ENCODE data around the gene CLEC19A. TPM values are rescaled to one million over a fixed set of nuclear protein-coding genes. Genes with fewer than 3 reads are reported as not detected.

The CLEC19A gene
- total RNA-seq, 2 donors from 2014 or later: not detected

DNA sequence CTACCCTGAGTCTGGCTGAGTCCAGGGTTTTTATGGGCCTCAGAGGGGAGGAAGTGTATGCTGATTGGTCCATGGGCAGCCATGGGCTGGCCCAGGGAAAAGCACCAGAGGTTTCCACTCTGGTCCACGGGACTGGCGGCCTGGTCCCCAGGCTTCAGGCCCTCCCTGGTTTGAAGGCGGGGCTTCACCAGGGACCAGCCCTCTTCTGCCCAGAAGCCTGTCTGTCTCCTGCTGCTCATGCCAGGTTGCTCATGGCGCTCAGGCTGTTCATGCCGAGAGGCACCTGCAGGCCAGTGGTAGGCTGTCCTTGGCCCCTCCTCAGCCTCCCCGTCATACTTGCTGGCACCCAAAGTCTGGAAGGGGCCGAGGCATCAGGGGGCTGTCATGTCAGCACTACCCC, 45.0 kb upstream of the CLEC19A start:
- H3K27me3 ChIP-seq (replicated peaks; ENCODE audit: insufficient read depth): no peaks in the 10 kb centered on the region
- H3K4me3 ChIP-seq: no peak overlapping the region
- no peak for ATAC-seq (ENCODE audit: insufficient number of reproducible peaks, low FRiP score, low read depth)
- H3K4me1 ChIP-seq (ENCODE audit: control insufficient read depth in 1 of 2, low read depth in 2 of 2): no peaks in the 10 kb centered on the region
- DNase-seq (ENCODE audit: low spot score): no peak
- H3K36me3 ChIP-seq: no peaks in the 10 kb centered on the region
- peaks cover 4% of the 10 kb centered on the region for H3K9me3 ChIP-seq
- TF ChIP-seq, protein P1, sequence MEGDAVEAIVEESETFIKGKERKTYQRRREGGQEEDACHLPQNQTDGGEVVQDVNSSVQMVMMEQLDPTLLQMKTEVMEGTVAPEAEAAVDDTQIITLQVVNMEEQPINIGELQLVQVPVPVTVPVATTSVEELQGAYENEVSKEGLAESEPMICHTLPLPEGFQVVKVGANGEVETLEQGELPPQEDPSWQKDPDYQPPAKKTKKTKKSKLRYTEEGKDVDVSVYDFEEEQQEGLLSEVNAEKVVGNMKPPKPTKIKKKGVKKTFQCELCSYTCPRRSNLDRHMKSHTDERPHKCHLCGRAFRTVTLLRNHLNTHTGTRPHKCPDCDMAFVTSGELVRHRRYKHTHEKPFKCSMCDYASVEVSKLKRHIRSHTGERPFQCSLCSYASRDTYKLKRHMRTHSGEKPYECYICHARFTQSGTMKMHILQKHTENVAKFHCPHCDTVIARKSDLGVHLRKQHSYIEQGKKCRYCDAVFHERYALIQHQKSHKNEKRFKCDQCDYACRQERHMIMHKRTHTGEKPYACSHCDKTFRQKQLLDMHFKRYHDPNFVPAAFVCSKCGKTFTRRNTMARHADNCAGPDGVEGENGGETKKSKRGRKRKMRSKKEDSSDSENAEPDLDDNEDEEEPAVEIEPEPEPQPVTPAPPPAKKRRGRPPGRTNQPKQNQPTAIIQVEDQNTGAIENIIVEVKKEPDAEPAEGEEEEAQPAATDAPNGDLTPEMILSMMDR (IDR thresholded peaks at IDR 0.05): no peak
- H3K27ac ChIP-seq: no peak overlapping the region

DNA sequence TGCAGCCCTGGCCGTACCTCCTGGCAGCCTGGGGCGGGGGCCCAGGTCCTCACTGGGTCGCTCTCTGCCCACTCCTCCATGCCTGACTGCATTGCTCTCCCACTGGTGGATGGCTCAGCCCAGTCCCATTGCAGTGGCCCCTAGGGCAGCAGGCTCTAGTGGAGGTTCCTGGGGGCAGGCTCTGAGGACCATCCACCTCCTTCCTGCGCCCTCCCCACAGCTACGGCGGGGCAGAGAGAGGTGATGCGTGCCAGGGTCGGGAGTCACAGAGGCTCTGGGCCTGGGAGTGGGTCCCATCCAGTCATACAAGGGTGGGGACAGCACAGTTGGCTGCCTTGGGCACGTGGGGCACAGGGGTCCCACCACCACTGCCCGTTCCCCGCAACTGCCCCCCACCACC, 44.0 kb upstream of the CLEC19A start:
- Histone ChIP-seq H3K36me3 (no peaks in the 10 kb centered on the region), H3K4me3 (no peak overlapping the region), H3K27me3 (replicated peaks; ENCODE audit: insufficient read depth) (no peaks in the 10 kb centered on the region), H3K4me1 (ENCODE audit: control insufficient read depth in 1 of 2, low read depth in 2 of 2) (no peaks in the 10 kb centered on the region), H3K9me3 (no peaks in the 10 kb centered on the region), H3K27ac (no peak overlapping the region)
- no peak for DNase-seq (ENCODE audit: low spot score)
- TF ChIP-seq, protein P1 (IDR thresholded peaks at IDR 0.05): no peak
- no peak for ATAC-seq (ENCODE audit: insufficient number of reproducible peaks, low FRiP score, low read depth)

DNA sequence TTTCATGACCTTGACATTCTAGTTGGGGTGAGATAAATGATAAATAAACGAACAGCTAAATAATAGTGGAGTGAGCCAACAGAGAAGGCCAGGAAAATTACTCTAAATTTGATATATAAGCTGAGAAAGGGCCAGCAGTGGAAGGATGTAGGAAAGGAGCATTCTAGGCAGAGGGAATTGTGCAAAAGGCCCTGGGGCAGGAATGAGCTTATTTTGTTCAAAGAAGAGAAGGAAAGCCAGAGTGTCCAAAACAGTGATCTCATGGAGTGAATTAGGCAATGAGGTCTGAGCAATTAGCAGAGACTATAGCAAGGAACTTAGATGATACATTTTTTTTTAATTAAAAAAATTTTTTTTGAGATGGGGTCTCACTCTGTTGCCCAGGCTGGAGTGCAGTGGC, 43.3 kb upstream of the CLEC19A start:
- TF ChIP-seq, protein P1 (IDR thresholded peaks at IDR 0.05): no peak
- Histone ChIP-seq H3K27ac (no peak overlapping the region), H3K36me3 (no peaks in the 10 kb centered on the region), H3K4me3 (no peak overlapping the region), H3K9me3 (no peaks in the 10 kb centered on the region), H3K4me1 (ENCODE audit: control insufficient read depth in 1 of 2, low read depth in 2 of 2) (no peaks in the 10 kb centered on the region), H3K27me3 (replicated peaks; ENCODE audit: insufficient read depth) (no peaks in the 10 kb centered on the region)
- ATAC-seq (ENCODE audit: insufficient number of reproducible peaks, low FRiP score, low read depth) (no peak), DNase-seq (ENCODE audit: low spot score) (no peak)

DNA sequence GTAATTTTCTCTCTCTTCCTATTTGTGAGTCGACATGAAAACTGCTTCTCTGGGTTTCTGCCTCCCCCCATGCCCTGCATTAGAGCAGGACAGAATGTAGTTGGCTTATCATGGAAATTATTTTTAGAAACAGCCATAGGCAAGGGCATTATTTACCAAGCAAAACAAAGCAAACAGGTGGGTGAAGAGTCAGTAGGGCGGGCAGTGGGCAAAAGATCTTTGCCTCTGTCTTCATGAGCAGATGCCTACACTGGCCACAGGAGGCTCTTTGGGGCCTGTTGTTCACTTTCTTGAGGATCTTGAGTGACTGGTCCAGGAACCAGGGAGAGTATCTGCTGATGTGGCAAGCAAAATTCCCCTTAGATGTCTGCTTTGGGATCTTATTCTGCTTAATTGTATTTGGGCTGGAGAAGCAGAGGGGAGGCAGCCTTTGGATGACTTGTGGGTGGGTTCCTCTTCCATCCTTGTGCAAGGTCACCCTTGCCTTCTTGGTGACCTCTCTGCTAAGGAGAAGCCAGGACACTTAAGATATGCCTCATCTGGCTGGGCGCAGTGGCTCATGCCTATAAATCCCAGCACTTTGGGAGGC, 42.5 kb upstream of the CLEC19A start:
- H3K27ac ChIP-seq: no peak overlapping the region
- TF ChIP-seq, protein P1 (IDR thresholded peaks at IDR 0.05): no peak

DNA sequence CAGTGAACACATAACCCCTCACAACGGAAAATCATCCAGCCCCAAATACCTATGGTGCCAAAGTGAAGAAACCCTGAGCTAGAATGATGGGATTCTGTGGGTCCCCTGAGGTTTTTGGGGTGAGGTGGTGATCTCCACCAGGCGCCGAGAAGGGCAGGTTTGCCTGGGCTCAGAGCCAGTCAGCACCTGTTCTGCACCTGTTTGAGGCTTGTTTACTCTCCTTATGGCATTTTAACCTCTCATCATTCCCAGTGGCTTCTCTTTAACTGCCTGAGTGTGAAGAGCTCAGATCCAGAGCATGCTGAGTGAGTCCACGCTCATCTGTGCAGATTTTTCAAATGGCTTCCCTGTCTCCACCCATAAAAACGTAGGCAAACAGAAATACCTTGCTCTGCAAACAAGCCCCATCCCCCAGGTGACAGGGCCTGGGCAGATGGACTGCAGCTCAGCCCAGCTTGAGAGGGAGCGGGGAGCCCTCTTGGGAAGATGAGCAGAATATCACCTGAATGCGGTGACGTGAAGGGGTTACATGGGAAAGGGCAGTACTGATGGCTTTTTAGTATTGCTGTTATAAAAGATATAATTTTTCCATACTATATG, 40.1 kb upstream of the CLEC19A start:
- no peaks in the 10 kb centered on the region for H3K27me3 ChIP-seq (replicated peaks; ENCODE audit: insufficient read depth)
- no peak overlapping the region for H3K27ac ChIP-seq
- ATAC-seq (ENCODE audit: insufficient number of reproducible peaks, low FRiP score, low read depth) (no peak), DNase-seq (ENCODE audit: low spot score) (no peak)
- no peaks in the 10 kb centered on the region for H3K36me3 ChIP-seq
- no peak overlapping the region for H3K4me3 ChIP-seq
- no peaks in the 10 kb centered on the region for H3K9me3 ChIP-seq
- no peaks in the 10 kb centered on the region for H3K4me1 ChIP-seq (ENCODE audit: control insufficient read depth in 1 of 2, low read depth in 2 of 2)
- TF ChIP-seq, protein P1 (IDR thresholded peaks at IDR 0.05): no peak

More for the DNA sequence above, 42.5 kb upstream of the CLEC19A start:
- no peaks in the 10 kb centered on the region for H3K9me3 ChIP-seq
- no peaks in the 10 kb centered on the region for H3K27me3 ChIP-seq (replicated peaks; ENCODE audit: insufficient read depth)
- H3K4me3 ChIP-seq: no peak overlapping the region
- ATAC-seq (ENCODE audit: insufficient number of reproducible peaks, low FRiP score, low read depth) (no peak), DNase-seq (ENCODE audit: low spot score) (no peak)
- no peaks in the 10 kb centered on the region for H3K4me1 ChIP-seq (ENCODE audit: control insufficient read depth in 1 of 2, low read depth in 2 of 2)
- H3K36me3 ChIP-seq: no peaks in the 10 kb centered on the region
